Measurements from ENCODE around the gene TMEM41B.

GRCh38 chr11:9362393-9362863, 48.0 kb upstream of the TMEM41B start:
- TF ChIP-seq GATA2 (IDR thresholded peaks at IDR 0.05; ENCODE audit: low read depth, low read length) (no peak), GATA3 (IDR thresholded peaks at IDR 0.05; ENCODE audit: low read depth, low read length) (no peak)
